Measurements from ENCODE around the gene TNFSF18. TPM values are rescaled to one million over a fixed set of nuclear protein-coding genes. Genes with fewer than 3 reads are reported as not detected.

Gene TNFSF18
- total RNA-seq, 4 donors from 2014 or later: 1.8 TPM; not detected in 3

- TF ChIP-seq CTCF (IDR thresholded peaks at IDR 0.05) (no peak), POLR2A (IDR thresholded peaks at IDR 0.05) (no peak)
- Histone ChIP-seq H3K4me3 (no peak overlapping the region), H3K9me3 (no peaks in the 10 kb centered on the region), H3K27me3 (no peaks in the 10 kb centered on the region), H3K4me1 (no peaks in the 10 kb centered on the region), H3K36me3 (no peaks in the 10 kb centered on the region), H3K27ac (no peak overlapping the region)
- intact Hi-C loops (cut with DNase I; ENCODE audit: low total_unique reads): no loop called here
- DNase-seq: no peak
These were observed 7.5 kb downstream of the TNFSF18 start for GRCh38 chr1:173043253-173043652.

DNA sequence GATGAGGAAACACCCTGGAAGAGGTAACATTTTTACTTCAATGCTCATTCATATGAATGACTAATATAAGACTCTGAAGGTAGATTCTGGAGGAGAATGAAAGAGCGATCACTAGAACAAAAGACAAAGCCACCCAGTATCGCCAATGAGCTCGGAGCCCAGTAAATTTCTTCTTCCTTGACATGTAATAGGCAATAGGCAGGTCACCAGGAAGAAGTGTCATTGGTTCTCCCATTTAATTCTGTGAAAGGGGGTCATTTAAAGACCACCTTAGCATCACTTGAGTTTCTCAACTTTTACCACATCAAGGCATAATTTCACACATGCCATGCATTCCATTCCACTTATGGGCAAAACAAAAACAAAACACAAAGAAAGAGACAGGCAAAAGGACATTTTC is 7.9 kb downstream of the TNFSF18 start:
- Histone ChIP-seq H3K36me3 (no peaks in the 10 kb centered on the region), H3K4me3 (no peak overlapping the region), H3K27me3 (no peaks in the 10 kb centered on the region), H3K4me1 (no peaks in the 10 kb centered on the region), H3K9me3 (no peaks in the 10 kb centered on the region), H3K27ac (no peak overlapping the region)
- DNase-seq: no peak
- TF ChIP-seq CTCF (IDR thresholded peaks at IDR 0.05) (no peak), POLR2A (IDR thresholded peaks at IDR 0.05) (no peak)
- intact Hi-C loops (cut with DNase I; ENCODE audit: low total_unique reads): no loop called here

- intact Hi-C loops (cut with DNase I; ENCODE audit: low total_unique reads): no loop called here
- DNase-seq: no peak
- no peak overlapping the region for H3K27ac ChIP-seq
- no peaks in the 10 kb centered on the region for H3K9me3 ChIP-seq
- H3K4me1 ChIP-seq: no peaks in the 10 kb centered on the region
- H3K4me3 ChIP-seq: no peak overlapping the region
- no peaks in the 10 kb centered on the region for H3K27me3 ChIP-seq
- H3K36me3 ChIP-seq: no peaks in the 10 kb centered on the region
- TF ChIP-seq CTCF (IDR thresholded peaks at IDR 0.05) (no peak), POLR2A (IDR thresholded peaks at IDR 0.05) (no peak)
These were observed 11.1 kb downstream of the TNFSF18 start for GRCh38 chr1:173039626-173040025.

DNA sequence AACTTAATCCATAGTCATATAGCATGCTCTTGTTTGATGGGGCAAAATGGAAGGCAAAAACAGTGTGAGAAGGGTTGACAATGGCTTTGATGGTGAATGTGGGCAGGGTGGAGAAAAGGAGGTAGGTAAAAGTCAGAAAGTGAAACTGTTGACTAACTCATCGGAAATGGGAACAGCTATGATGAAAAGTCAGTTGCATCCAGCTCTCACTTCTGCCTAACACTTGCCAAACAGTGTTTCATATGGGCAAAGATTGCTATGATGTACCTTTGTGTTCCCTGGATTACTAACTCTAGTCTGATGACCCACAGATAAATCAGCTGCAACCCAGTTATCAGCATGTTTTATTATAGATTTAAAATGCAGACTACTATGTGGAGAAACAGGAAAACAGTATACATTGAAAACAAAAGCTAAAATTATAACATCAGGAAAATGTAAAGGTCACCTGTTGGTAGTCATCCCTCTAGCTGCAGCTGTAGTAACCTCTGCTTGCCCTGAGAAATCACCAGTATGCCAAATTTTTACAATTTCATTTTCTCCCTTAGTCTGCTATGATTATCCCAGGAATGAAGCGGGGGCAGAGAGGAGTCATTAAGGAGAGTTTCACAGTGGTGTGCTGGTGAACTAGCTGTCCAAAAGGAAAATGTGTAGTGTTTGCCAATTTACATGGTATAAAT is 11.7 kb downstream of the TNFSF18 start:
- intact Hi-C loops (cut with DNase I; ENCODE audit: low total_unique reads): no loop called here
- no peak overlapping the region for H3K4me3 ChIP-seq
- H3K9me3 ChIP-seq: no peaks in the 10 kb centered on the region
- H3K27ac ChIP-seq: no peak overlapping the region
- H3K36me3 ChIP-seq: no peaks in the 10 kb centered on the region
- TF ChIP-seq CTCF (IDR thresholded peaks at IDR 0.05) (no peak), POLR2A (IDR thresholded peaks at IDR 0.05) (no peak)
- H3K27me3 ChIP-seq: no peaks in the 10 kb centered on the region
- DNase-seq: no peak
- H3K4me1 ChIP-seq: no peaks in the 10 kb centered on the region

DNA sequence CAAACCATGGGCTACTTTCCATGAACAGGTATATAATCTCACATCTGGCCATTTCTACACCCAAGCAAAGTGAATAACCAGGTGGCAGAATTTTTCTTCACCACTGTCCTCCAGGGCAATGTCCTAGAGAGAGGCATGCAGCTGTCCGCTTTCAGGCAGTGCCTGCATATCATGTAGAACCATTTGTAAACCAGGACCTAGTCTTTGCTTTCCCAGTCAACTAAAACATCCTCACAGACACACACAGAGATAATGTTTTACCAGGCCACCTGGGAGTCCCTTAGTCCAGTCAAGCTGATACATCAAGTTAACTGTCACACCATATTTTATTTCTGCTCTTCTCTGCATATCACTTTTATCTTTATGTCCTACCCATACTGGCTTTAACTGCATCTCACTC is 26.2 kb downstream of the TNFSF18 start:
- Histone ChIP-seq H3K36me3 (no peaks in the 10 kb centered on the region), H3K27ac (no peak overlapping the region), H3K4me1 (no peaks in the 10 kb centered on the region), H3K4me3 (no peak overlapping the region), H3K27me3 (no peaks in the 10 kb centered on the region), H3K9me3 (no peaks in the 10 kb centered on the region)
- no peak for DNase-seq
- TF ChIP-seq POLR2A (IDR thresholded peaks at IDR 0.05) (no peak), CTCF (IDR thresholded peaks at IDR 0.05) (no peak)
- intact Hi-C loops (cut with DNase I; ENCODE audit: low total_unique reads): no loop called here

All from uterus (tissue), 4 donors.